HepG2 (cell line): ENCODE data around the gene WNT5B. TPM values are rescaled to one million over a fixed set of nuclear protein-coding genes. Genes with fewer than 3 reads are reported as not detected.

Source experiments
- AKNA ChIP-seq: sonication (generic); formaldehyde crosslinking; IDR thresholded peaks from 2 replicates; pipeline ENCODE4 v1.4.0; 2020; ENCODE audit warnings: missing genetic modification reagents, borderline replicate concordance
- CENPX ChIP-seq: sonication (generic); formaldehyde crosslinking; IDR thresholded peaks from 2 replicates; pipeline ENCODE4 v1.9.0; 2021; ENCODE audit warnings: mild to moderate bottlenecking, missing genetic modification reagents, moderate library complexity
- FIP1L1 ChIP-seq: fragments of 200-400 bp; formaldehyde crosslinking; IDR thresholded peaks from 2 replicates; pipeline ENCODE4 v1.6.1; 2018; ENCODE audit warnings: low read depth, mild to moderate bottlenecking, low read length, moderate library complexity, borderline replicate concordance; ENCODE audit not compliant: insufficient read depth
- GFI1 ChIP-seq: sonication (generic); formaldehyde crosslinking; IDR thresholded peaks from 2 replicates; pipeline ENCODE4 v1.5.0; 2020; ENCODE audit warnings: missing genetic modification reagents, mild to moderate bottlenecking, borderline replicate concordance
- GMEB2 ChIP-seq: IDR thresholded peaks from 2 replicates; pipeline ENCODE4 v1.6.1; 2016; ENCODE audit warnings: missing biosample characterization, missing genetic modification reagents, low read depth
- KLF6 ChIP-seq: IDR thresholded peaks from 2 replicates; pipeline ENCODE4 v1.8.0; 2016; ENCODE audit warnings: missing biosample characterization, missing genetic modification reagents
- MLX ChIP-seq: IDR thresholded peaks from 2 replicates; pipeline ENCODE4 v1.6.1; 2016
- NFATC3 ChIP-seq: sonication (generic); formaldehyde crosslinking; IDR thresholded peaks from 2 replicates; pipeline ENCODE4 v1.5.1; 2020; ENCODE audit warnings: mild to moderate bottlenecking, missing genetic modification reagents
- NFRKB ChIP-seq: fragments of 450-650 bp; IDR thresholded peaks from 2 replicates; pipeline ENCODE4 v1.6.1; 2017
- PPARG ChIP-seq: conservative IDR thresholded peaks from 2 replicates; pipeline ENCODE4 v1.6.1; 2016; ENCODE audit warnings: missing biosample characterization, missing genetic modification reagents
- RAD51 ChIP-seq: fragments of 450-650 bp; IDR thresholded peaks from 2 replicates; pipeline ENCODE4 v1.6.1; 2016; ENCODE audit warnings: borderline replicate concordance
- SIX4 ChIP-seq: sonication (generic); formaldehyde crosslinking; IDR thresholded peaks from 2 replicates; pipeline ENCODE4 v1.4.0; 2020; ENCODE audit warnings: missing genetic modification reagents
- TOPORS ChIP-seq: sonication (generic); formaldehyde crosslinking; IDR thresholded peaks from 2 replicates; pipeline ENCODE4 v1.8.0; 2023; ENCODE audit warnings: mild to moderate bottlenecking, missing genetic modification reagents
- ZFAT ChIP-seq: sonication (generic); formaldehyde crosslinking; conservative IDR thresholded peaks from 2 replicates; pipeline ENCODE4 v1.8.1; 2023; ENCODE audit warnings: missing genetic modification reagents, inconsistent platforms
- ZKSCAN5 ChIP-seq: sonication (generic); formaldehyde crosslinking; IDR thresholded peaks from 2 replicates; pipeline ENCODE4 v1.5.1; 2020; ENCODE audit warnings: mild to moderate bottlenecking, missing genetic modification reagents
- ZNF3 ChIP-seq: IDR thresholded peaks from 2 replicates; pipeline ENCODE4 v1.7.0; 2017; ENCODE audit warnings: inconsistent platforms
- ZNF414 ChIP-seq: sonication (generic); formaldehyde crosslinking; IDR thresholded peaks from 2 replicates; pipeline ENCODE4 v1.5.0; 2020; ENCODE audit warnings: missing genetic modification reagents
- ZNF484 ChIP-seq: sonication (generic); formaldehyde crosslinking; IDR thresholded peaks from 2 replicates; pipeline ENCODE4 v1.5.1; 2020; ENCODE audit warnings: mild to moderate bottlenecking, low read depth, missing genetic modification reagents, borderline replicate concordance
- ZNF546 ChIP-seq: sonication (generic); formaldehyde crosslinking; conservative IDR thresholded peaks from 2 replicates; pipeline ENCODE4 v1.8.1; 2023; ENCODE audit warnings: mild to moderate bottlenecking, missing genetic modification reagents
- ZNF552 ChIP-seq: sonication (generic); formaldehyde crosslinking; IDR thresholded peaks from 2 replicates; pipeline ENCODE4 v1.9.0; 2022; ENCODE audit warnings: missing genetic modification reagents, mild to moderate bottlenecking, borderline replicate concordance
- ZNF562 ChIP-seq: sonication (generic); formaldehyde crosslinking; IDR thresholded peaks from 2 replicates; pipeline ENCODE4 v1.8.0; 2022; ENCODE audit warnings: missing genetic modification reagents, borderline replicate concordance
- ZNF766 ChIP-seq: sonication (generic); formaldehyde crosslinking; IDR thresholded peaks from 2 replicates; pipeline ENCODE4 v1.5.0; 2020; ENCODE audit warnings: missing genetic modification reagents, borderline replicate concordance
- ZNF883 ChIP-seq: sonication (generic); formaldehyde crosslinking; IDR thresholded peaks from 2 replicates; pipeline ENCODE4 v1.5.1; 2020; ENCODE audit warnings: mild to moderate bottlenecking, missing genetic modification reagents; ENCODE audit errors: not compliant biosample characterization
- ZSCAN22 ChIP-seq: sonication (generic); formaldehyde crosslinking; IDR thresholded peaks from 2 replicates; pipeline ENCODE4 v1.4.0; 2020; ENCODE audit warnings: mild to moderate bottlenecking, missing genetic modification reagents
- polyA plus RNA-seq, 8 experiments: library from polyadenylated mRNA; depleted of rRNA in 3 of 8; stranded (reverse) in 7 of 8; unstranded in 1 of 8; fragments of >200 nt; fragmentation: Illumina TruSeq in 4 of 8; extraction: Trizol in 4 of 8; gene quantifications; 2 replicates each; pipeline versions ENCODE4 v1.2.1 to v1.2.3, GENCODE V29; 2011 to 2016; ENCODE audit warnings: low read depth in 4 of 8, missing spikeins in 1 of 8, mixed read lengths in 1 of 8; ENCODE audit not compliant: insufficient read depth in 1 of 8
- total RNA-seq, 5 experiments: library from RNA; depleted of rRNA; stranded (reverse); fragments of >200 nt; fragmentation: Illumina TruSeq; extraction: Trizol; gene quantifications; 2 replicates each; pipeline ENCODE4 v1.2.3, GENCODE V29; 2016; ENCODE audit warnings: low read depth in 1 of 5

Gene WNT5B
- total and polyA plus RNA-seq, 2 of the 13 experiments (the other 11 are each of a cell fraction or from before 2014, with no cell fraction given), result 0.04 TPM; not detected in 1

- no peak for TF ChIP-seq ZNF562 (CRISPR knock-in tag)
- peak; percentile 46; the same call in 1 of the 2 replicates for TF ChIP-seq PPARG
- peak; percentile 93 for TF ChIP-seq MLX (CRISPR knock-in tag)
- no peak for TF ChIP-seq ZNF552 (CRISPR knock-in tag)
- TF ChIP-seq ZFAT, result no peak
- TF ChIP-seq ZNF766 (CRISPR knock-in tag), result no peak
- no peak for TF ChIP-seq AKNA
- TF ChIP-seq ZSCAN22 (CRISPR knock-in tag), result no peak
- TF ChIP-seq TOPORS, result no peak
- TF ChIP-seq RAD51, result no peak
- no peak for TF ChIP-seq GFI1 (CRISPR knock-in tag)
- no peak for TF ChIP-seq GMEB2 (CRISPR knock-in tag)
- no peak for TF ChIP-seq ZNF3
- no peak for TF ChIP-seq ZNF883
- no peak for TF ChIP-seq NFRKB
- TF ChIP-seq NFATC3 (CRISPR knock-in tag), result no peak
- no peak for TF ChIP-seq ZNF414 (CRISPR knock-in tag)
- TF ChIP-seq SIX4 (CRISPR knock-in tag), result no peak
- peak; percentile 83 for TF ChIP-seq KLF6
- no peak for TF ChIP-seq CENPX
- no peak for TF ChIP-seq ZNF484 (CRISPR knock-in tag)
- no peak for TF ChIP-seq ZKSCAN5
- TF ChIP-seq FIP1L1, result no peak
- TF ChIP-seq ZNF546 (CRISPR knock-in tag), result no peak
Measured at GRCh38 chr12:1660304-1661187, 31.5 kb downstream of the WNT5B start (continued).
